ENCODE data around the gene NLRC5.
"Not testable (repeated sequence)": the region's sequence is repeated elsewhere in the genome, so short reads cannot be mapped to it uniquely, and the experiment has no call there.

NLRC5 gene

DNA sequence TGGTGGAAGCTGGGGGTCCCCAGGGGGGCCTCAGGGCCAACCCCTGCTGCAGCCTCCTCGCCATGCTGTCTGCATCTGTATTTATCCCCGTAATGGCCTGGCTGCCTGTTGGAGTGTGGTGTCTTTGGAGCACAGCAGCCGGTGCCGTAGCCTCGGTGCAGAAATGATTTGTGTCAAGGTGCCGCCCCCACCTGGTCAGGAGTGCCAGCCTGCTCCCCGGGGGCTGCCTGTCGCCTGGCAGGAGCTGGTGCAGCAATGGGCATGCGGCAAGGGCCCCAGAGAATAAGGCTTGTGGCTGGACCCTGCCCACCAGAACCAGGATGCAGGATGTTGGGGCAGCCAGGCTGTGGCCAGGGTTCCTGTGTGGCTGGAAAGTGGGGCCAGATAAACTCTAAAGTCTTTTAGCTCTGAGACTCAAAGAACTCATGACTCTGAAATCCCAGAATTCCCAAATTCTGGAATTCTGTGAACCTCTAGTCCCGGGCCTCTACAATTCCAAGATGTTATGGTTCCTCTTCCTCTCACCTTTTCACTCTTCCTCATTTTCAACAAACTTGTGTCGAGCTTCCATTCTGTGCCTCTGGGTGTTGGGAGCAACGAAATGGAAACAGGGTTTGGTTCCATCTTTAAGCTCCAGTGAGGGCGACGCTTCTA lies 109.0 kb downstream of the NLRC5 start:
- no peak for DNase-seq (ENCODE audit: low read depth in 3 of 3, low spot score in 1 of 3)

DNA sequence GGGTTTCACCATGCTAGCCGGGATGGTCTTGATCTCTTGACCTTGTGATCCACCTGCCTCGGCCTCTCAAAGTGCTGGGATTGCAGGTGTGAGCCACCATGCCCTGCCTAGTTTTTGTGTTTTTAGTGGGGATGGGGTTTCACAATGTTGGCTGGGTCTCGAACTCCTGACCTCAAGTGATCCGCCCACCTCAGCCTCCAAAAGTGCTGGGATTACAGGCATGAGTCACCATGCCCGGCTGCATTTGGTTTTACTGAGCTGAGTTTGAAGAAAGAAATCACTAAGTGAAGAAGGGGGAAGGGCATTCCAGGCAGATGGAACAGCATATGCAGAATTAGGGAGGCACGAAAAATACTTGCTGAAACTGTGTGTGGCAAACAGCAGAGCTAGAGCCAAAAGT lies 110.6 kb downstream of the NLRC5 start:
- DNase-seq (ENCODE audit: low read depth in 3 of 3, low spot score in 1 of 3): not testable (repeated sequence)

DNA sequence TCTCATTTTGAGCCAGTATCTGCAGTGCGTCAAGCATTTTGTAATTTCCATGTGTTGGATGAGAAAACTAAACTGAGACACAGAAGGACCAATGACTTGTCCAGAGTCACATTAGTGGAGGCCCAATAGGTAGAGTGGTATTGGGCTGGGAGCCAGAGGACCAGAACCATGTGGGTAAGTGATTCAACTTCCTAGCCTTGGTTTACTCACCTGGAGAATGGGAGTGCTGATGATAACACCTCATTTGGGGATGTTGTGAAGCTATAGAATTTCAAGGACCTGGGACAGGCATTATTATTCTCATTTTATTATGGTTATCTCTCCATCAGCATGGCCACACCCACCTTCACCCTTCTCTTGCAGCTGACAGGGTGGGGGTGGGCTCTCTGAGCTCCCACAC lies 111.1 kb downstream of the NLRC5 start:
- DNase-seq (ENCODE audit: low read depth in 3 of 3, low spot score in 1 of 3): no peak

DNA sequence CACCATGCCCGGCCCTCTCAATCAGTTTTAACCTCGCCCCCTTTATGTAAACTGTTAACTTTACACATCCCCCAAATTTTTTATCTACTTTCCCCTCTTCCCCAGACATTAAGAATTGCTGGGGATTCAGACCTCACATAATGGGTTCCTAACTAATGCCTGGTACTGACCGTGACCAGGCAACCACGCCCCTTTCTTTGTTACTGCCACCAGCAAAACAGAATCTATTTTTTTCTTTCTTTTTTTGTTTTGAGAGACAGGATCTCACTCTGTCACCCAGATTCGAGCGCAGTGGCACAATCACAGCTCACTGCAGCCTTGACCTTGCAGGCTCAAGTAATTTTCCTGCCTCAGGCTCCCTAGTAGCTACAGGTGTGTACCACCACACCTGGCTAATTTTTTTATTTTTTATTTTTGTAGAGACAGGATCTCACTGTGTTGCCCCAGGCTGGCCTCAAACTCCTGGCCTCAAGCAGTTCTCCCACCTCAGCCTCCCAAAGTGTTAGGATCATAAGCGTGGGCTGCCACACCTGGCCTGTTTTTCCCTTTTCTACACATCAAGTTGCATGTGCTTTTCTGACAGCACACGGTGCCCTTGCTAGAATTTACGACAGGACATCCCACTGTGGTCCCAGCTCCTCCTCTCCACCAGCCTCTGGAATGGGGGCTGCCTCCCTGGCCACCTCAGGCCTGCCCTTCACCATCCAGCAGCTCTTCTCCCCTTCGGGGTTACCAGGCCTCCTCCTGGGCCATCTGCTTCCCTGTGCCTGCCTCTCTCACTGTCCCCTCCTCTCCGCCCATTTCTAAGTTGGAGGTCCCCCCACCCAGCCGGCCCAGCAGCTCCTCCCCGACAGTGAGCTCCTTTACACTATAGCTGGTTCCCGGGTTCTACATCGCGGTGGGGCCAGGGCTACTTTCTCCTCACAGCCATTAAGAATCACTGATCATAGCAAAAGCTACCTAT lies 113.8 kb downstream of the NLRC5 start:
- no peak for DNase-seq (ENCODE audit: low read depth in 3 of 3, low spot score in 1 of 3)

DNA sequence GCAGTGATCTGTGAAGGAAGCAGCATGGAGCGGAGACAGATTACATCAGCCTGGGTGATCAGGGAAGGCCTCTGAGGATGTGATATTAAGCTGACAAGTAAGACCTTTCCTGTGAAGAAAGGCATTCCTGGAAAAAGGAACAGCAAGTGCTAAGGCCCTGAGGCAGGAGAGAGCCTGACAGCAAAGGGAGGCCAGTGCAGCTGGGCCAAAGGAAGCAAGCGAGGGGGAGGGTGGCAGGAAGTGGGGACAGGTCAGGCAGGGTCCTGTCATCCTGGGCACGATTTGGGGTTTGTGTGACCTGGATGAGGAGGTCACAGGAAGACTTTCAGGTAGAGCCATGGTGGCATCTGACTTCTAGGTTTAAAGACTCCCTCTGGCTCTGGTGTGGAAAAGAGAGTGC lies 115.3 kb downstream of the NLRC5 start:
- no peak for DNase-seq (ENCODE audit: low read depth in 3 of 3, low spot score in 1 of 3)

DNA sequence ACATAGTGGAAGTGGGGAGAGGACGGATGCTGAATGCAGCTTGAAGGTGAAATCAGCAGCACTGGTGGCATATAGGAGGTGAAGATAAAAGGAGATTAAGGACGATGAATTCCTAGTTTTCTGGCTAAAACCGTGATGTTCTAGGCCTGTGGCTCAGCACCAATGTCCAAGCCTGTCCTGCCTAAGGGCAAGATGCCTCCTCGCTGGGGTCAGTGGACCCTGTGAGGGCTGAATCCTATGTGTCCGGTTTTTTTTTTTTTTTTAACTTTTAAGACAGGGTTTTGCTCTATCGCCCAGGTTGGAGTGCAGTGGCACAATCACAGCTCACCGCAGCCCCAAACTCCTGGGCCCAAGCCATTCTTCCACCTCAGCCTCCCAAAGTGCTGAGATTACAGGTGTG lies 115.8 kb downstream of the NLRC5 start:
- no peak for DNase-seq (ENCODE audit: low read depth in 3 of 3, low spot score in 1 of 3)

DNA sequence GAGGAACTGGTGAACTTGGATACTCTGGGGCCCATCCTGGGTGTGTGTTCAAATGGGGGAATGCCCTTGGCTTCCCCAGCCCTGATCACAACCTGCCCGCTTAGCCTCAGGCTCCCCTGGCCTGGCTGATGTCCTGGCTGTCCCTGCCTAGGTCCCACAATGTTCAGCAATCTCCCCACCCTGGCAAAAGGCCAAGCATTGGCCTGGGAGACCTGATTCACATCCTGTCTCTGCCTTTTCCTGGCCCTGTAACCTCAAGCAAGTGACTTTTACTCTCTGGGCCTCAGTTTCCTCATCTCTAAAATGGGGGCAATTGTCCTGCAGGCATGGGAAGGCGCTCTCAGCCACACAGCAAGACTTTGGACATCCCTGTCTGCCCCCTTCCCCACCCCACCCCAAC lies 117.4 kb downstream of the NLRC5 start:
- DNase-seq (ENCODE audit: low read depth in 3 of 3, low spot score in 1 of 3): no peak

DNA sequence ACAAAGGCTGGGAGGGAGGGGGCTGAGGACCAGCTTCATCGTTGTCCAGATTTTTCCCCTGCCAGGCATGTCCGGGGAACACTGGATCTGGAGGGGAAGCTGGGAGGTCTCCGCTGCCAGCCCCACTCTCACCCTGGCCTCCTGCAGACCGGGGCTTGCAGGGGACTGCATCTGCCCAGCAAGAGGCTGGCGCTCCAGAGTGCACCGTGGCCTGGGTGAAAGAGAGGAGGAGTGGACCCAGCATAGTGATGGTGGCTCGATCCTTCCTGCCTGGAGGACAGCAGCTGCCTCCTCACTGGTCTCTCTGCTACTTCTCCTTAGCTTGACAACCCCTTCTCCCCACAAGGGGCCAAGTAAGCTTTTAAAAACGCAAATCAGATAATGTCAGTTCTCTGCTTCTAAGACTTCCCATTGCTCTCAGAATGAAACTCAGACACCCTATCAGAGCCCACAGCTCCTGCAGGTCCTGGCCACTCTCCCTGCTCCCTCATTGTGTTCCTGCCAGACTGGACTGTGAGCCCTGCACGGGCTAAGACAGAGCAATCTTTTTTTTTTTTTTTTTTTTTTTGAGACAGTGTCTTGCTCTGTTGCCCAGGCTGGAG lies 118.1 kb downstream of the NLRC5 start:
- no peak for DNase-seq (ENCODE audit: low read depth in 3 of 3, low spot score in 1 of 3)

DNA sequence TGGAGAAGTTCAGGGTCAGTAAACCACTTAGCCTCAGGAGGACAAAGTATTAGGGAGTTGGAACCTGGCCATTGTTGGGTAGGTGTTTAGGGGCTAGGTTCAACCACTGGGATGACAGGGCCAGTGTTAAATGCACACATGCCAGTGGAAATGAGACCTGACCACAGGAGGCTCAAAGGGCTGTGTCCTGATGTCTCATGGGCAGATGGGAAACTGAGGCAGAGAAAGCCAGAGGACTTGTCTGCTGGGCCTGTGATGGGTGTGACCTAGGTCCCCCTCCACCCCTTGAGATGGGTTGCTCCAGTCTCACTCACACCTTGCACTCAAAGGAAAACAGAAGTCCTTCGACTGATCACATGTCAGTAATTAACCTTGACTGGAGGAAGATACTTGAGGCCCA lies 119.1 kb downstream of the NLRC5 start:
- no peak for DNase-seq (ENCODE audit: low read depth in 3 of 3, low spot score in 1 of 3)

DNA sequence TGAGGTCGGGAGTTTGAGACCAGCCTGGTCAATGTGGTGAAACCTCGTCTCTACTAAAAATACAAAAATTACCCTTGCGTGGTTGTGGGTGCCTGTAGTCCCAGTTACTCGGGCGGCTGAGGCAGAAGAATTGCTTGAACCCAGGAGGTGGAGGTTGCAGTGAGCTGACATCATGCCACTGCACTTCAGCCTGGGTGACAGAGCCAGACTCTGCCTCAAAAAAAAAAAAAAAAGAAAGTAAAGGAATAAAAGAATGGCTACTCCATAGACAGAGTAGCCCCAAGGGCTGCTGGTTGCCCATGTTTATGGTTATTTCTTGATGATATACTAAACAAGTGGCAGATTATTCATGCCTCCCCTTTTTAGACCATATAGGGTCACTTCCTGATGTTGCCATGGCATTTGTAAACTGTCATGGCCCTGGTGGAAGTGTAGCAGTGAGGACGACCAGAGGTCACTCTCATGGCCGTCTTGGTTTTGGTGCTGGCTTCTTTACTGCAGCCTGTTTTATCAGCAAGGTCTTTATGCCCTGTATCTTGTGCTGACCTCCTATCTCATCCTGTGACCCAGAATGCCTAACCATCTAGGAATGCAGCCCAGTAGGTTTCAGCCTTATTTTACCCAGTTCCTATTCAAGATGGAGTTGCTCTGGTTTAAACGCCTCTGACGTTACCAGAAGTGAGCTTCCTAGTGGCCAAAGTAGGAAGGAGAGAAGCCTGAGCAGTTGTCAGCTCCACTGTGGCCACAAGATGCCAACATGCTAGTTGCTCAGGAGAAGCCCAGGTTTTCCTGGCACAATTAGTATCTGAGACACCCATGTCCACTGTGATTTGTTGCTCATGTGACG lies 120.1 kb downstream of the NLRC5 start:
- not testable (repeated sequence) for DNase-seq (ENCODE audit: low read depth in 3 of 3, low spot score in 1 of 3)

DNA sequence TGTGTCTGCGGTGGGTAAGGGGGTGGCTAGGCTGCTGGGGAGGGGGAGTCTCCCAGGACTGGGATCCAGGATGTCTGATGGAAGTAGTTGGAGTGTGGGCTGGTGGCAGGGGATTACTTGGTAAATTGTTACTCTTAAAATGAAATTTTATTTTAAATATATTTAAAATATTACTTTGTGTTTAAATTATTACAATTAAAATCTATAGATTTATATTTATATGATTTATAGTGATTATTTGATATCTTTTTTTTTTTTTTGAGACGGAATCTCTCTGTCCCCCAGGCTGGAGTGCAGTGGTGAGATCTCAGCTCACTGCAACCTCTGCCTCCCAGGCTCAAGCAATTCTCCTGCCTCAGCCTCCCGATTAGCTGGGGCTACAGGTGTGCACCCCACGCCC lies 121.6 kb downstream of the NLRC5 start:
- no peak for DNase-seq (ENCODE audit: low read depth in 3 of 3, low spot score in 1 of 3)

DNA sequence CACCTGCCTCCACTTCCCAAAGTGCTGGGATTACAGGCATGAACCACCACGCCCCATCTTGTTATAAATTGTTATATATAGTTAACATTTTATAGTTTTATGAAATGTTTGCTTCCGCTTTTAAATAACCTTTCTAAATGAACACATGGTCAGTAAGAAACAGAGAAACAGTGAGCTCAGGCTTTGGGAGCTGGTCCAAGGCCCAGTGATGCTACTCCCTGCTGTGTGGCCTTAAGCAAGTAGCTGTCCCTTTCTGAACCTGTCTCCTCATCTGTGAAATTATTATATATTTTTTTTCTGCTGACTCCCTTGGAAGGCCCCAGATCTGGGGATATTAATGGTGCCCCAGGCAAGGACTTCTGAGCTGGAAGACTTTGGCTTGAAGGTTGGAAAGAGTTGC lies 122.1 kb downstream of the NLRC5 start:
- no peak for DNase-seq (ENCODE audit: low read depth in 3 of 3, low spot score in 1 of 3)

DNA sequence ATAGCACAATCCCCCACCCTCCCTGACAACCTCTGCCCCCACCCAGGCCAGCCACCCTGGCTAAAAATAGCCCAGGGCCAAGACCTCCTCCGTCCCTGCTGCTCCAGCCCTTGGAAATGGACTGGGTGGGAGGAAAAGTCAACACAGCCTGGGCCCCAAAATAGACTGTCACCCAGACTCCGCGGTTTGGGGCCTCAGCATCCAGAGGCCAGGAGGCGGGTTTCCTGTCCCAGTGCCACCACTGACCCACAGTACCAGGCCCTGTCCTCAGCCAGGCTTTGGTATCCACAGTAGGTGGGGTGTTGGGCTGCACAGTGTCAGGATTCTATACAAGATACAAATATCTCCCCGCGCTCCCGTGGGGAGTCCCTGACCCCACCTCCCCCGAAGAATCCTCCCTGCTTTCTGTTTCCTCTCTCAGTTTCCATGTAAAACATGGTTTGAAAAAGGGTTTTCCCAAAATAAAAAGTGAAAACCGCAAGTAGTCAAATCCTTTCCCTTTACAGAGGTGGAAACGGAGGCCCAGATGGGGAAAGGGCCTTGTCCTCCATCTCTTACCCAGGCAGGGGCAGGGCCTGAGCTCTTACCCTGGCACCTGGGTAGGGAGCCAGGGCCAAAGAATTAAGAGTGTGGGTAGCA lies 123.2 kb downstream of the NLRC5 start:
- DNase-seq (ENCODE audit: low read depth in 3 of 3, low spot score in 1 of 3): no peak

DNA sequence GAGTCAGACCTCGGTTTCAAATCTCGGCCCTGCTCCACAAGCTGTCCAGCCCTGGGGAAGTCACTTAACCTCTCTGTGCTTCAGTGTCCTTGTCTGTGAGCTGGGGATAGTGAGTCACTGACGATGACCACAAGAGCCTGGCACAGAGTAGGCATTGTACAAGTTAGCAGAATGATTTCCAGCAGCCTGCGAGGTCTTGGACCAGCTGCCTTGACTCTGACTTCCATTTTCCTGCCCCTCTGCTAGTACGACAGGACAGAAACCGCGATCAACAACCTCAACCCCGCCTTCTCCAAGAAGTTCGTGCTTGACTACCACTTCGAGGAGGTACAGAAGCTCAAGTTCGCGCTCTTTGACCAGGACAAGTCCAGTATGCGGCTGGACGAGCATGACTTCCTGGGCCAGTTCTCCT lies 123.7 kb downstream of the NLRC5 start:
- DNase-seq (ENCODE audit: low read depth in 3 of 3, low spot score in 1 of 3): no peak

DNA sequence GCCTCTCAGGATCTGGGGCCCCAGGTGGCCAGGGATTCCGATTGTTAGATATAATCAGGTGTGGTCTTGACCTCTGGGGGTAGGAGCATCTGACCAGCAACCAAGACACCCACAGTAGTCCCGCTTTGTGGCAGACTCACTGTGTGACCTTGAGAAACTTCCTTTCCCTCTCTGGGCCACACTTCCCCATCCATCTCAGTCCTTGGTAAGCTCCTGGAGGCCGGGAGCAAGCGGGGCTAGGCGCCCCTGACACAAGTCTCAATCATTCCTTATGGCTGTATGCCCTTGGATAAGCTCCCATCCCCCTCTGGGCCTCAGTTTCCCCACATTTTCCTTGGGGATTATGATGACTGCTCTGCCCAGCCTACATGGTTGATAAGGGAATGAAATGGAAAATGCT lies 124.3 kb downstream of the NLRC5 start:
- DNase-seq (ENCODE audit: low read depth in 3 of 3, low spot score in 1 of 3): no peak

DNA sequence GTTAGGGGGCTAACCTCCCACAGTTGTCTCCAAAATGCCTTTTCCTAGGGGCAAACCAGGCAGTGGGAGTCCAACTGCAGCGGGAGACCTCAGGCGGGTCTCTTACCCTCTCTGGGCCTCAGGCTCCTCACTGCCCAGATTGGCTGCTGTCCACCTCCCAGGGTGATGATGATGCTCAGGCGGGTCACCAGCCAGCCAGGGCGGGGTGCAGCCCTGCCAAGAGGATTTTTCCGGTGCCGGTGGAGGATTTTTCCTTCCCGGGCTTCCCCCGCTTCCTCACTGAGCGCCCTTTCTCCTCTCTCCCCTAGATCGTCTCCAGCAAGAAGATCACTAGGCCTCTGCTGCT lies 125.8 kb downstream of the NLRC5 start:
- no peak for DNase-seq (ENCODE audit: low read depth in 3 of 3, low spot score in 1 of 3)

DNA sequence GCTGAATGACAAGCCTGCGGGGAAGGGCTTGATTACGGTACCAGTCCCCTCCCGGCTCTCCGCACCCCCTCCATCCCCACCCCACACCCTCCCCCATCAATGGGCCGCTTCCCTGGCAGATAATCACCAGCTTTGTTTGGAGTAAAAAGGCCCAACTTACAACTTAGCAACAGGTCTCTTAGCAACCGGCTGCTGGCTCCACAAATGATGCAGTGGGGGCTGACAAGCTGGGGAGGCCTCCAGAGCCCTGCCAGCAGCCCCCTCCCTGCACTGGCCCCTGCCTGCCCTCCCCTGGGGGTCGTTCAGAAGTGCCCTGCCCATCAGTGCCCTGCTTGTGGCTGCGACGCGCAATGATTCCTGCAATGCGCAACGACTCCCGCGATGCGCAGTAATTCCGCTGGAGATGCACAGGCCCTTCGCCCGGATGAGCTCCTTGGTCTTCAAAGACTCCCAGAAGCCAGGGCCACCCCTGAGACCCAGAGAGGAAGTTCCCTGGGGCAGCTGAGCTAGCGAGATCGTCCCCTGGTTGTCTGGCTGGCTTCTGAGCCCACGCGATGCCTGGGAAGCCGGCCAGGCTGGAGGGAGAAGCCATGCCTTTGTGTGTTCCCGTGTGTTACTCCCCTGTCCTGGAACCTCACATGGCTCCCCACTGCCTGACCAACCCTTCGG lies 126.3 kb downstream of the NLRC5 start:
- DNase-seq (ENCODE audit: low read depth in 3 of 3, low spot score in 1 of 3): no peak

DNA sequence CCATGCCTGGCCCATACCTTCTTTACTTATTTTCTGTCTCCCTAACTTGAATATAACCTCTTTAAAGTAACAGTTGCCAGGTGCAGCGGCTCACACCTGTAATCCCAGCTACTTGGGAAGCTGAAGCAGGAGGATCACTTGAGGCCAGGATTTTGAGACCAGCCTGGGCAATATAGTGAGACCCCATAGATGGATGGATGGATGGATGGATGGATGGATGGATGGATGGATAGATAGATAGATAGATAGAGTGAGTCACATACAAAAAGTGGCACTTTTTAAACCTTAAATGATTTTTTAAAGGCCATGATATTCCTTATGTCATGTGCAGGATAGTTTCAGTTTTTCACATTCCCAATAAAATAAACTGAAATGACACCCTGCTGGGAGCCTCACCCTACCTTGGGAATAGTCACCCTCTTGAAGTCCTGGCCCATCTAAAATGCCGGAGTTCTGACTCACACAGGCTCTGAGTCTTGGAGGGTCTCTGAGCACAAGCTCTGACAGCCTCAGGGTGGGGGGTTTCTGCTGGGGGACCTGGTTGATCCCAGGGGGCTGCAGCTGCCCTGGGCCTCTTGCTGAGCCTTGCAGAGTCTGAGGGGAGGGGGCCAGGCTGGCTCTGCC lies 129.2 kb downstream of the NLRC5 start:
- DNase-seq (ENCODE audit: low read depth in 3 of 3, low spot score in 1 of 3): no peak

DNA sequence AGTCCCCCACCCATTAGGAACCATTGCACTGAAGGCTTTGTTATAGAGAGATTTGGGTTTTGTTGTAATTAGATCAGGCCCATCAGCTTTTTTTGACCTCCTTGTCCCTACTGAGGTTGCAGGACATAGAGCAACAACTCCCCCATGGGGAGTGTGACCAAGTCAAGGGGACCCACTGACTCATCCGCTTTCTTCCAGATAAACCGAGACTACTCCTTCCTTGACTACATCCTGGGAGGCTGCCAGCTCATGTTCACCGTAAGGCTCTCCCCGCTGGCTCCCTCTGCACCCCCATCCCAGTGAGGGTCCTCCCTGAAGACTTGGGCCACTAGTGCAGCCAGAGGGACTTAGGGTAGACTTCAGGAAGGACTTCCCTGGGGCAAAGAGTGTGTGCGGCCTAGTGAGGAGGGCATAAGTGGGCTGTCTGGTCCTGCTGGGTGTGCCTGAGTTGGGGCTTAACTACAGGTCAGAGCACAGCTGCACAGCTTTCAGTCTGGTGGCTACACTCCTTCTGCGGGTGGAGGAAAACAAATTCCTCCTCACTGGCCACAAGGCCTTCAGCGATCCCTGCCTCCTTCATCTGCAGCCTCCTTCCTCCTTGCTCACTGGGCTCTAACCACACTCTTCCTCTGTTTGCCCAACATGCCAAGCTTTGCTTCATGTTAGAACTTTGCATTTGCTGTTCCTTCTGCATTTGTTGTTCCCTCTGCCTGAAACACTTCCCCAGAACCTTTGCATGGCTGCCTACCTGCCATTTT lies 134.0 kb downstream of the NLRC5 start:
- no peak for DNase-seq (ENCODE audit: low read depth in 3 of 3, low spot score in 1 of 3)
